ENCODE measurements around the gene ZNF701. TPM values are rescaled to one million over a fixed set of nuclear protein-coding genes. Genes with fewer than 3 reads are reported as not detected.
"Not testable (repeated sequence)": the region's sequence is repeated elsewhere in the genome, so short reads cannot be mapped to it uniquely, and the experiment has no call there.

Gene ZNF701
- total and polyA plus RNA-seq, 7 experiments from 2014 or later = 11.7 to 43.3 (median 20.7) TPM

DNA sequence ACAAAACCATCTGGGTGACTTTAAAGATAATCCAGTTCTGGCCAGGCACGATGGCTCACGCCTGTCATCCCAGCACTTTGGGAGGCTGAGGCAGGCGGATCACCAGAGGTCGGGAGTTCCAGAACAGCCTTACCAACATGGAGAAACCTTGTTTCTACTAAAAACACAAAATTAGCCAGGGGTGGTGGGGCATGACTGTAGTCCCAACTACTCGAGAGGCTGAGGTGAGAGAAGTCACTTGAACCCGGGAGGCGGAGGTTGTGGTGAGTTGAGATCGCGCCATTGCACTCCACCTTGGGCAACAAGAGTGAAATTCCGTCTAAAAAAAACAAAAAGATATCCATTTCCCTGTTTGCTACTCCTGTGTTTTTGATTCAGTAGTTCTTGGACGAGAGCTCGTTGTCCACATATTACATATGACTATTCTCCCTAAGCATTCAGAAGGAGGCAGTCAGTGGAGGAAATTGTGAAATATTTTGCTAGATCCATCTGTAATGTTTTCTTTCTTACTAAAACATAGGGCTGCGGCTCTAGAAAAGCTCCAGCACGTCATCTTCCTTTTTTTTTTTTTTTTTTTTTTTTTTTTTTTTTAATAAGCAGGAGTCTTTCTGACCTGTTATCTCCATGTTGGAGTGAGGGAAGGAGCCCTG lies 33.6 kb downstream of the ZNF701 start:
- peaks cover 0 to 7% (median 0%) of the 10 kb centered on the region in 3 experiments for H3K36me3 ChIP-seq (ENCODE audit: control insufficient read depth in 2 of 3, insufficient read depth in 3 of 3, low read length in 3 of 3)
- POLR2A ChIA-PET = no interaction called here
- Mint-ChIP-seq H3K4me3 (peak overlapping the region in 5 of 10 donors; percentile 10 to 71 (median 21)), H3K4me1 (peaks cover 13 to 43% (median 39%) of the 10 kb centered on the region in 7 donors), H3K27me3 (no peaks in the 10 kb centered on the region), H3K36me3 (peaks cover 8 to 65% (median 48%) of the 10 kb centered on the region in 5 donors), H3K27ac (peak overlapping the region in 2 of 9 donors; percentile 19 to 36), H3K9me3 (peaks cover 0 to 65% (median 31%) of the 10 kb centered on the region in 11 donors)
- no peak for DNase-seq
- no peak overlapping the region for H3K4me3 ChIP-seq (ENCODE audit: low read length)
- no peaks in the 10 kb centered on the region for H3K27me3 ChIP-seq (ENCODE audit: control insufficient read depth in 2 of 2, insufficient read depth in 2 of 2, low read length in 2 of 2)
- H3K4me1 ChIP-seq (ENCODE audit: control insufficient read depth in 2 of 2, insufficient read depth in 2 of 2, low read length in 2 of 2) = peaks cover 10 to 12% of the 10 kb centered on the region in 2 donors
- no peak for ATAC-seq
- intact Hi-C loops (cut with micrococcal nuclease) = loop anchor here (5.0 to 10.0 kb wide), 3 partner anchors 131 to 576 kb away; partner anchors contain the start of genes ZNF611 (in 1 of the 2) and ZNF614 (in 1 of the 2)
- CTCF ChIA-PET = no interaction called here
- H3K27ac ChIP-seq (ENCODE audit: low read depth, low read length) = no peak overlapping the region
- peaks cover 0 to 34% (median 0%) of the 10 kb centered on the region in 3 experiments for H3K9me3 ChIP-seq (ENCODE audit: control insufficient read depth in 2 of 3, low read length in 3 of 3)

DNA sequence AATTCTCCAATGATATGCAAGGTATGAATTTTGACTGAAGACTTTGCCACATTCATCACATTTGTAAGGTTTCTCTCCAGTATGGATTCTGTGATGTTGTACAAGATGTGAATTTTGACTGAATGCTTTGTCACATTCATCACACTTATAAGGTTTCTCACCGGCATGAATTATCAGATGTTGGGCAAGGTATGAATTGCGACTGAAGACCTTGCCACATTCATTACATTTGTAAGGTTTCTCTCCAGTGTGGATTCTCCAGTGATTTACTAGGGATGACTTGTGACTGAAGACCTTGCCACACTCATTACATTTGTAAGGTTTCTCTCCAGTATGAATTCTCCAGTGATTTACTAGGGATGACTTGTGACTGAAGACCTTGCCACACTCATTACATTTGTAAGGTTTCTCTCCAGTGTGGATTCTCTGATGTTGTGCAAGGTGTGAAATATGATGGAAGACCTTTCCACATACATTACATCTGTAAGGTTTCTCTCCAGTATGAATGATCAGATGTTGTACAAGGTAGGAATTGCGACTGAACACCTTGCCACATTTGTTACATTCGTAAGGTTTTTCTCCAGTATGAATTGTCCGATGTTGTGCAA lies 43.3 kb downstream of the ZNF701 start:
- Histone ChIP-seq H3K4me3 (ENCODE audit: low read length) (no peak overlapping the region), H3K9me3 (ENCODE audit: control insufficient read depth in 2 of 3, low read length in 3 of 3) (peaks cover 0 to 89% (median 26%) of the 10 kb centered on the region in 3 experiments), H3K27me3 (ENCODE audit: control insufficient read depth in 2 of 2, insufficient read depth in 2 of 2, low read length in 2 of 2) (no peaks in the 10 kb centered on the region), H3K4me1 (ENCODE audit: control insufficient read depth in 2 of 2, insufficient read depth in 2 of 2, low read length in 2 of 2) (no peaks in the 10 kb centered on the region), H3K36me3 (ENCODE audit: control insufficient read depth in 2 of 3, insufficient read depth in 3 of 3, low read length in 3 of 3) (peaks cover 24 to 71% (median 30%) of the 10 kb centered on the region in 3 experiments), H3K27ac (ENCODE audit: low read depth, low read length) (no peak overlapping the region)
- no peaks in the 10 kb centered on the region for H3K27me3 Mint-ChIP-seq
- H3K9me3 Mint-ChIP-seq = peaks cover 0 to 89% (median 53%) of the 10 kb centered on the region in 11 donors
- ChIA-PET POLR2A (no interaction called here), CTCF (no interaction called here)
- H3K27ac Mint-ChIP-seq = no peak overlapping the region
- ATAC-seq = no peak
- no peak overlapping the region for H3K4me3 Mint-ChIP-seq
- no peak for DNase-seq
- peaks cover 39 to 85% (median 83%) of the 10 kb centered on the region in 5 donors for H3K36me3 Mint-ChIP-seq
- intact Hi-C loops (cut with micrococcal nuclease) = no loop called here
- peaks cover 0 to 9% (median 0%) of the 10 kb centered on the region in 7 donors for H3K4me1 Mint-ChIP-seq

GRCh38 chr19:52621376-52621775 lies 51.3 kb downstream of the ZNF701 start:
- H3K27me3 ChIP-seq (ENCODE audit: control insufficient read depth in 2 of 2, insufficient read depth in 2 of 2, low read length in 2 of 2) = no peaks in the 10 kb centered on the region
- H3K4me3 ChIP-seq (ENCODE audit: low read length) = no peak overlapping the region
- H3K9me3 ChIP-seq (ENCODE audit: control insufficient read depth in 2 of 3, low read length in 3 of 3) = peaks cover 0 to 31% (median 3%) of the 10 kb centered on the region in 3 experiments
- DNase-seq (no peak), ATAC-seq (no peak)
- POLR2A ChIA-PET = no interaction called here
- intact Hi-C loops (cut with micrococcal nuclease) = no loop called here
- Mint-ChIP-seq H3K27ac (peak overlapping the region in 5 of 9 donors; percentile 4 to 64 (median 38)), H3K9me3 (peaks cover 0 to 58% (median 26%) of the 10 kb centered on the region in 11 donors), H3K27me3 (no peaks in the 10 kb centered on the region), H3K4me1 (peaks cover 0 to 30% (median 11%) of the 10 kb centered on the region in 7 donors), H3K4me3 (peak overlapping the region in 2 of 10 donors; percentile 43 to 47), H3K36me3 (peaks cover 16 to 38% (median 30%) of the 10 kb centered on the region in 5 donors)
- H3K36me3 ChIP-seq (ENCODE audit: control insufficient read depth in 2 of 3, insufficient read depth in 3 of 3, low read length in 3 of 3) = peaks cover 1 to 97% (median 5%) of the 10 kb centered on the region in 3 experiments
- CTCF ChIA-PET = no interaction called here
- H3K4me1 ChIP-seq (ENCODE audit: control insufficient read depth in 2 of 2, insufficient read depth in 2 of 2, low read length in 2 of 2) = no peaks in the 10 kb centered on the region
- H3K27ac ChIP-seq (ENCODE audit: low read depth, low read length) = no peak overlapping the region

DNA sequence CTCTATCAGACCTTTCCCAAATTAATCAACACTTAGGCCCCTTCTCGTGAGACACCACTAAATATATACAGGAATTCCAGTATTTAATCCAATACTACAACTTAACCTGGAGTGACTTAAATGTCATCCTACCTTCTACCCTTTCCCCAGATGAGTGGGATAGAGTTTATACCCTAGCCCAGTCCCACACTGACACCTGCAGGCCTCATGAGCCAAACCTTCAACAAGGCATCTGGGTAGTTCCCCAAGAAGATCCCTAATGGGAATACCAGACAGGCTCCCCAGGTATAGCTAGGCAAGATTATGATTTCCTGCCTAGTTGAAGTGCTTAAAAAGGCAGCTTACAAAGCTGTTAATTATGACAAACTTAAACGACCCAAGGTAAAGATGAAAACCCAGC lies 52.2 kb downstream of the ZNF701 start:
- peaks cover 7 to 32% (median 21%) of the 10 kb centered on the region in 5 donors for H3K36me3 Mint-ChIP-seq
- CTCF ChIA-PET = no interaction called here

GRCh38 chr19:52626915-52627314 lies 56.8 kb downstream of the ZNF701 start:
- no peak for ATAC-seq
- POLR2A ChIA-PET = interaction anchor here (1.0 kb wide), 1 partner anchor 14 kb away, joined by 3 read pairs; no protein-coding TSS in a partner anchor
- H3K4me3 ChIP-seq (ENCODE audit: low read length) = no peak overlapping the region
- no peak for DNase-seq
- peaks cover 0 to 62% (median under 1%) of the 10 kb centered on the region in 3 experiments for H3K36me3 ChIP-seq (ENCODE audit: control insufficient read depth in 2 of 3, insufficient read depth in 3 of 3, low read length in 3 of 3)
- H3K27me3 ChIP-seq (ENCODE audit: control insufficient read depth in 2 of 2, insufficient read depth in 2 of 2, low read length in 2 of 2) = no peaks in the 10 kb centered on the region
- H3K9me3 ChIP-seq (ENCODE audit: control insufficient read depth in 2 of 3, low read length in 3 of 3) = peaks cover 0 to 5% (median 0%) of the 10 kb centered on the region in 3 experiments
- Mint-ChIP-seq H3K36me3 (peaks cover 33 to 40% (median 38%) of the 10 kb centered on the region in 5 donors), H3K4me1 (peaks cover 0 to 21% (median 10%) of the 10 kb centered on the region in 7 donors), H3K9me3 (peaks cover 0 to 42% (median 25%) of the 10 kb centered on the region in 11 donors), H3K27ac (no peak overlapping the region), H3K4me3 (no peak overlapping the region), H3K27me3 (no peaks in the 10 kb centered on the region)
- intact Hi-C loops (cut with micrococcal nuclease) = no loop called here
- no peaks in the 10 kb centered on the region for H3K4me1 ChIP-seq (ENCODE audit: control insufficient read depth in 2 of 2, insufficient read depth in 2 of 2, low read length in 2 of 2)
- no peak overlapping the region for H3K27ac ChIP-seq (ENCODE audit: low read depth, low read length)
- CTCF ChIA-PET = no interaction called here

More for the DNA sequence above, 52.2 kb downstream of the ZNF701 start:
- H3K27me3 Mint-ChIP-seq = no peaks in the 10 kb centered on the region
- no peak overlapping the region for H3K27ac ChIP-seq (ENCODE audit: low read depth, low read length)
- ATAC-seq = no peak
- intact Hi-C loops (cut with micrococcal nuclease) = no loop called here
- POLR2A ChIA-PET = no interaction called here
- no peaks in the 10 kb centered on the region for H3K27me3 ChIP-seq (ENCODE audit: control insufficient read depth in 2 of 2, insufficient read depth in 2 of 2, low read length in 2 of 2)
- peaks cover 0 to 97% (median 5%) of the 10 kb centered on the region in 3 experiments for H3K36me3 ChIP-seq (ENCODE audit: control insufficient read depth in 2 of 3, insufficient read depth in 3 of 3, low read length in 3 of 3)
- H3K4me1 Mint-ChIP-seq = peaks cover 0 to 24% (median 11%) of the 10 kb centered on the region in 7 donors
- peaks cover 0 to 51% (median 19%) of the 10 kb centered on the region in 11 donors for H3K9me3 Mint-ChIP-seq
- no peak overlapping the region for H3K4me3 ChIP-seq (ENCODE audit: low read length)
- H3K27ac Mint-ChIP-seq = peak overlapping the region in 2 of 9 donors; percentile 13 to 57
- DNase-seq = no peak
- H3K9me3 ChIP-seq (ENCODE audit: control insufficient read depth in 2 of 3, low read length in 3 of 3) = peaks cover 0 to 22% (median 3%) of the 10 kb centered on the region in 3 experiments
- H3K4me1 ChIP-seq (ENCODE audit: control insufficient read depth in 2 of 2, insufficient read depth in 2 of 2, low read length in 2 of 2) = no peaks in the 10 kb centered on the region
- no peak overlapping the region for H3K4me3 Mint-ChIP-seq

GRCh38 chr19:52627441-52627840 lies 57.4 kb downstream of the ZNF701 start:
- peaks cover 29 to 45% (median 43%) of the 10 kb centered on the region in 5 donors for H3K36me3 Mint-ChIP-seq
- CTCF ChIA-PET; H3K9me3 ChIP-seq (ENCODE audit: control insufficient read depth in 2 of 3, low read length in 3 of 3); H3K27me3 Mint-ChIP-seq; ATAC-seq; H3K27ac ChIP-seq (ENCODE audit: low read depth, low read length); H3K4me3 ChIP-seq (ENCODE audit: low read length); H3K27ac Mint-ChIP-seq; H3K27me3 ChIP-seq (ENCODE audit: control insufficient read depth in 2 of 2, insufficient read depth in 2 of 2, low read length in 2 of 2); DNase-seq; H3K4me3 Mint-ChIP-seq; H3K4me1 ChIP-seq (ENCODE audit: control insufficient read depth in 2 of 2, insufficient read depth in 2 of 2, low read length in 2 of 2); intact Hi-C loops (cut with micrococcal nuclease): not testable (repeated sequence)
- peaks cover 0 to 20% (median 12%) of the 10 kb centered on the region in 7 donors for H3K4me1 Mint-ChIP-seq
- POLR2A ChIA-PET = interaction anchor here (0.6 kb wide), 1 partner anchor 229 kb away, joined by 3 read pairs; no protein-coding TSS in a partner anchor
- peaks cover 0 to 57% (median 0%) of the 10 kb centered on the region in 3 experiments for H3K36me3 ChIP-seq (ENCODE audit: control insufficient read depth in 2 of 3, insufficient read depth in 3 of 3, low read length in 3 of 3)
- peaks cover 0 to 47% (median 23%) of the 10 kb centered on the region in 11 donors for H3K9me3 Mint-ChIP-seq

Measured in naive thymus-derived CD4-positive, alpha-beta T cell (primary cell).